WI38 (cell line): ENCODE results near the gene ACSS1.
A peak's percentile ranks its signal among the peaks of the same experiment; 100 is the strongest.

Source experiments
- H3K4me3 ChIP-seq: 2 replicates; pipeline ENCODE4 v1.5.1; 2011; ENCODE audit warnings: low read depth, mild to moderate bottlenecking, control low read depth, low read length
- TF ChIP-seq, protein P1 (sequence below): IDR thresholded peaks from 2 replicates; pipeline ENCODE4 v1.5.1; 2012; ENCODE audit warnings: low read depth, mild to moderate bottlenecking, control low read depth, low read length

Gene ACSS1

DNA sequence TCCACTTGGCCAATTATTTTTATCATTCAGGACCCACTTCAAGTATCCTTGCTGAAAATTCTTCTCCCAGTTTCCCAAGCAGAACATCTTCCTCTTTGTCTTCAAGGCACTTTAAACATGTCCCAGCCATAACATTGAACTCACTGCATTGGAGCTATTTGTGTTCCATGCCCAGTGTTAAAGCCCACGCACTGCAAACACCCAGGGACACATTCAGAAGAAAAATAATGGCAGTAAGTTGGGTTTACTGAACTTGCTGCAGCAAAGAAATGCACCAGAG, 63.8 kb downstream of the ACSS1 start:
- no peak overlapping the region for H3K4me3 ChIP-seq
- TF ChIP-seq, protein P1, sequence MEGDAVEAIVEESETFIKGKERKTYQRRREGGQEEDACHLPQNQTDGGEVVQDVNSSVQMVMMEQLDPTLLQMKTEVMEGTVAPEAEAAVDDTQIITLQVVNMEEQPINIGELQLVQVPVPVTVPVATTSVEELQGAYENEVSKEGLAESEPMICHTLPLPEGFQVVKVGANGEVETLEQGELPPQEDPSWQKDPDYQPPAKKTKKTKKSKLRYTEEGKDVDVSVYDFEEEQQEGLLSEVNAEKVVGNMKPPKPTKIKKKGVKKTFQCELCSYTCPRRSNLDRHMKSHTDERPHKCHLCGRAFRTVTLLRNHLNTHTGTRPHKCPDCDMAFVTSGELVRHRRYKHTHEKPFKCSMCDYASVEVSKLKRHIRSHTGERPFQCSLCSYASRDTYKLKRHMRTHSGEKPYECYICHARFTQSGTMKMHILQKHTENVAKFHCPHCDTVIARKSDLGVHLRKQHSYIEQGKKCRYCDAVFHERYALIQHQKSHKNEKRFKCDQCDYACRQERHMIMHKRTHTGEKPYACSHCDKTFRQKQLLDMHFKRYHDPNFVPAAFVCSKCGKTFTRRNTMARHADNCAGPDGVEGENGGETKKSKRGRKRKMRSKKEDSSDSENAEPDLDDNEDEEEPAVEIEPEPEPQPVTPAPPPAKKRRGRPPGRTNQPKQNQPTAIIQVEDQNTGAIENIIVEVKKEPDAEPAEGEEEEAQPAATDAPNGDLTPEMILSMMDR = no peak

- peak overlapping the region; percentile 77 for H3K4me3 ChIP-seq
- TF ChIP-seq, protein P1 = no peak
Measured at GRCh38 chr20:24993337-24994185, 64.4 kb downstream of the ACSS1 start.

GRCh38 chr20:24992487-24993205, 65.3 kb downstream of the ACSS1 start, which contains the start of gene APMAP:
Gene APMAP, minus strand, starts transcription at chr20:24992751. Its CDS starts 63 bp downstream, at chr20:24992688.
- peak within 1 kb of the TSS; percentile 77 for H3K4me3 ChIP-seq
- TF ChIP-seq, protein P1 = no peak

GRCh38 chr20:24991897-24992486, 65.9 kb downstream of the ACSS1 start:
- H3K4me3 ChIP-seq = peak overlapping the region; percentile 77
- TF ChIP-seq, protein P1 = no peak

- TF ChIP-seq, protein P1 = no peak
- no peak overlapping the region for H3K4me3 ChIP-seq
Measured at GRCh38 chr20:24990810-24991252, 67.1 kb downstream of the ACSS1 start.

DNA sequence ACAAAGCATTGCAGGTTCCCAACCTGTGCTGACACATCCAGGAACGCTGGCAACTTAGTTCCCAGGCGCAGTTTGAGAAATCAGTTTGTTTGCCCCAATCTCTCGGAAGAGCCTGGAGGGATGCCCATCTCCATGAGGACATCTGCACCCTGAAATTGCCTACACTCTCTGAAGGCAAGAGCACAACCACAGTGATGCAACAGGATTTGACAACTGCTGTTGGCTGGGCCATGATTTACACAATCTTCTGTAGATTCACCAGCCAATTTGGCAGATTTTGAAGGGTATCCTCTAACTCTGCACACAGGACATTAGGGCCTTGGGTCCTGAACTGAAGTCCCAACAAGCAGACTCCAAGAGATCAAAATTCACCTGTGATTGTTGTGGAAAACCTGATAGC, 68.8 kb downstream of the ACSS1 start:
- no peak overlapping the region for H3K4me3 ChIP-seq
- TF ChIP-seq, protein P1 = no peak
